HL-60 (cell line): ENCODE results near the gene DBNDD2.

ENCODE experiments used
- CTCF ChIP-seq: IDR thresholded peaks from one replicate; pipeline ENCODE4 v1.5.1; 2011; ENCODE audit warnings: low read length, control low read depth, inconsistent platforms; ENCODE audit not compliant: insufficient read depth
- POLR2AphosphoS5 ChIP-seq: IDR thresholded peaks from 2 replicates; pipeline ENCODE4 v1.6.1; 2012; ENCODE audit warnings: low read depth
- REST ChIP-seq: IDR thresholded peaks from 2 replicates; pipeline ENCODE4 v1.6.1; 2012; ENCODE audit warnings: low read depth; ENCODE audit not compliant: insufficient replicate concordance

- TF ChIP-seq CTCF (no peak), POLR2AphosphoS5 (no peak), REST (no peak)
Observed at GRCh38 chr20:45452772-45453691, 44.9 kb downstream of the DBNDD2 start.
